ENCODE results near the gene DVL3. TPM values are rescaled to one million over a fixed set of nuclear protein-coding genes. Genes with fewer than 3 reads are reported as not detected.
"Not testable (repeated sequence)": the region's sequence is repeated elsewhere in the genome, so short reads cannot be mapped to it uniquely, and the experiment has no call there.

DVL3 gene
- polyA plus RNA-seq (2013, experiment 1 of 2; ENCODE audit: insufficient read length), result 82.7 TPM
- polyA plus RNA-seq (2013, experiment 2 of 2; ENCODE audit: insufficient read length), result 87.0 TPM

GRCh38 chr3:184154885-184155643, at the start of gene DVL3:
DVL3 (plus strand) TSS chr3:184155377; CDS start chr3:184155636, 259 bp downstream.
- peak; percentile 74 for DNase-seq

- peak; percentile 21 for DNase-seq
Observed at GRCh38 chr3:184110316-184110725, 44.9 kb upstream of the DVL3 start.

GRCh38 chr3:184116017-184116416, 39.2 kb upstream of the DVL3 start:
- DNase-seq, result no peak

GRCh38 chr3:184117636-184118035, 37.5 kb upstream of the DVL3 start:
- no peak for DNase-seq

GRCh38 chr3:184121031-184121430, 34.1 kb upstream of the DVL3 start:
- DNase-seq, result not testable (repeated sequence)

GRCh38 chr3:184126006-184126405, 29.2 kb upstream of the DVL3 start:
- peak; percentile 23 for DNase-seq

- DNase-seq, result peak; percentile 50
Observed at GRCh38 chr3:184129012-184129411, 26.2 kb upstream of the DVL3 start.

GRCh38 chr3:184132945-184133344, 22.2 kb upstream of the DVL3 start:
- DNase-seq, result no peak

- peak; percentile 87 for DNase-seq
Observed at GRCh38 chr3:184133840-184134745, 21.1 kb upstream of the DVL3 start.

GRCh38 chr3:184134746-184135148, 20.4 kb upstream of the DVL3 start:
- DNase-seq, result no peak

- DNase-seq, result peak; percentile 97
Observed at GRCh38 chr3:184135149-184135910, 19.8 kb upstream of the DVL3 start, which contains the start of gene EIF2B5. EIF2B5 (plus strand) TSS chr3:184135358; CDS start chr3:184135386, 28 bp downstream.

GRCh38 chr3:184135911-184136260, 19.3 kb upstream of the DVL3 start:
- no peak for DNase-seq

GRCh38 chr3:184140436-184140835, 14.7 kb upstream of the DVL3 start:
- no peak for DNase-seq

- no peak for DNase-seq
Observed at GRCh38 chr3:184142199-184142598, 13.0 kb upstream of the DVL3 start.

GRCh38 chr3:184143327-184143726, 11.8 kb upstream of the DVL3 start:
- DNase-seq, result no peak

- DNase-seq, result no peak
Observed at GRCh38 chr3:184144505-184144904, 10.7 kb upstream of the DVL3 start.

GRCh38 chr3:184145111-184145524, 10.1 kb upstream of the DVL3 start:
- DNase-seq, result peak; percentile 46

GRCh38 chr3:184145751-184146270, 9.4 kb upstream of the DVL3 start:
- DNase-seq, result no peak

GRCh38 chr3:184148076-184148475, 7.1 kb upstream of the DVL3 start:
- no peak for DNase-seq

GRCh38 chr3:184149123-184149522, 6.1 kb upstream of the DVL3 start:
- no peak for DNase-seq

- peak; percentile 48 for DNase-seq
Observed at GRCh38 chr3:184149770-184150169, 5.4 kb upstream of the DVL3 start.
